Naive thymus-derived CD4-positive, alpha-beta T cell (primary cell): Measurements from ENCODE around the gene SPP1. TPM values are rescaled to one million over a fixed set of nuclear protein-coding genes. Genes with fewer than 3 reads are reported as not detected.

Source experiments
- ATAC-seq: fragments of 150-1000 bp; cut with Tn5 transposase; 2 replicates; pipeline ENCODE4 v1.10.0; 2021; ENCODE audit warnings: mild to moderate bottlenecking, moderate library complexity
- CTCF ChIA-PET: fragments of 350-600 bp; sonication (Branson Sonifier 250); formaldehyde crosslinking; loops from one replicate; lab custom pipeline; 2021; ENCODE audit warnings: antibody characterized with exemption; lab: Charles Lee
- POLR2A ChIA-PET: fragments of 350-600 bp; sonication (Branson Sonifier 250); formaldehyde crosslinking; loops from one replicate; lab custom pipeline; 2021; ENCODE audit warnings: antibody characterized with exemption, inconsistent platforms; lab: Charles Lee
- DNase-seq, 9 donors: peaks; one replicate each; pipeline versions ENCODE4 v3.0.0 to v3.0.0-alpha.2; 2020 to 2022; ENCODE audit warnings: mixed read lengths in 1 of 9
- H3K27ac ChIP-seq: one replicate; pipeline ENCODE4 v1.7.0; 2013; ENCODE audit warnings: mild to moderate bottlenecking, low read depth, low read length, moderate library complexity
- H3K27me3 ChIP-seq, 2 donors: one replicate each; pipeline ENCODE4 v1.7.0; 2013; ENCODE audit warnings: low read length in 2 of 2, mild to moderate bottlenecking in 2 of 2, moderate library complexity in 2 of 2; ENCODE audit not compliant: control insufficient read depth in 2 of 2, insufficient read depth in 2 of 2
- H3K36me3 ChIP-seq, 3 experiments: 1 replicate in 2 of 3; 2 replicates in 1 of 3; pipeline ENCODE4 v1.7.0; 2013; ENCODE audit warnings: low read length in 3 of 3, mild to moderate bottlenecking in 3 of 3, moderate library complexity in 1 of 3; ENCODE audit not compliant: insufficient read depth in 3 of 3, control insufficient read depth in 2 of 3
- H3K4me1 ChIP-seq, 2 donors: one replicate each; pipeline ENCODE4 v1.7.0; 2013; ENCODE audit warnings: low read length in 2 of 2, mild to moderate bottlenecking in 2 of 2, moderate library complexity in 1 of 2; ENCODE audit not compliant: control insufficient read depth in 2 of 2, insufficient read depth in 2 of 2
- H3K4me3 ChIP-seq: 2 replicates; pipeline ENCODE4 v1.7.0; 2013; ENCODE audit warnings: mild to moderate bottlenecking, low read length
- H3K9me3 ChIP-seq, 3 experiments: 1 replicate in 2 of 3; 2 replicates in 1 of 3; pipeline ENCODE4 v1.7.0; 2013; ENCODE audit warnings: low read length in 3 of 3; ENCODE audit not compliant: control insufficient read depth in 2 of 3
- H3K27ac Mint-ChIP-seq, 9 donors: one replicate each; pipeline ENCODE4 v1.8.0; 2020 to 2022; ENCODE audit warnings: mixed read lengths in 9 of 9, mild to moderate bottlenecking in 8 of 9, moderate library complexity in 5 of 9, inconsistent platforms in 2 of 9
- H3K27me3 Mint-ChIP-seq, 5 donors: one replicate each; pipeline ENCODE4 v1.8.0; 2021 to 2022; ENCODE audit warnings: mixed read lengths in 5 of 5, mild to moderate bottlenecking in 1 of 5
- H3K36me3 Mint-ChIP-seq, 5 donors: one replicate each; pipeline ENCODE4 v1.8.0; 2020 to 2022; ENCODE audit warnings: mixed read lengths in 5 of 5, mild to moderate bottlenecking in 3 of 5, inconsistent platforms in 1 of 5
- H3K4me1 Mint-ChIP-seq, 7 donors: one replicate each; pipeline ENCODE4 v1.8.0; 2020 to 2022; ENCODE audit warnings: mixed read lengths in 7 of 7, mild to moderate bottlenecking in 3 of 7, inconsistent platforms in 1 of 7
- H3K4me3 Mint-ChIP-seq, 10 donors: one replicate each; pipeline ENCODE4 v1.8.0; 2020 to 2022; ENCODE audit warnings: mild to moderate bottlenecking in 10 of 10, mixed read lengths in 10 of 10, moderate library complexity in 6 of 10, inconsistent platforms in 2 of 10
- H3K9me3 Mint-ChIP-seq, 11 donors: one replicate each; pipeline ENCODE4 v1.8.0; 2020 to 2022; ENCODE audit warnings: mixed read lengths in 11 of 11, mild to moderate bottlenecking in 4 of 11, inconsistent platforms in 1 of 11, moderate library complexity in 1 of 11
- intact Hi-C, 2 donors: fragments of 100-400 bp; cut with micrococcal nuclease; formaldehyde crosslinking; loops; one replicate each; pipeline ENCODE4 v1.15.1; 2023
- polyA plus RNA-seq, 2 donors: library from polyadenylated mRNA; unstranded; fragments of 300-500 nt; fragmentation: Illumina TruSeq; gene quantifications; one replicate each; pipeline ENCODE4 v1.2.3, GENCODE V29; 2021
- total RNA-seq, 6 experiments: library from RNA in 5 of 6; stranded (reverse) in 5 of 6; gene quantifications; 1 replicate in 5 of 6; 2 replicates in 1 of 6; pipeline ENCODE4 v1.2.3 and lab custom pipeline; 2021 to 2026

SPP1 gene
- total and polyA plus RNA-seq, 7 experiments from 2014 or later, result 1.6 to 28.5 (median 21.6) TPM; not detected in 4

GRCh38 chr4:87949961-87950360 is 25.6 kb upstream of the SPP1 start:
- POLR2A ChIA-PET, result no interaction called here
- Histone ChIP-seq H3K9me3 (no peaks in the 10 kb centered on the region), H3K4me1 (no peaks in the 10 kb centered on the region), H3K36me3 (no peaks in the 10 kb centered on the region), H3K4me3 (no peak overlapping the region), H3K27ac (no peak overlapping the region), H3K27me3 (no peaks in the 10 kb centered on the region)
- Mint-ChIP-seq H3K36me3 (no peaks in the 10 kb centered on the region), H3K27me3 (peaks cover 4 to 25% (median 15%) of the 10 kb centered on the region in 5 donors), H3K4me1 (no peaks in the 10 kb centered on the region), H3K9me3 (no peaks in the 10 kb centered on the region), H3K4me3 (no peak overlapping the region), H3K27ac (no peak overlapping the region)
- CTCF ChIA-PET, result no interaction called here
- ATAC-seq (no peak), DNase-seq (no peak)
- intact Hi-C loops, result no loop called here

GRCh38 chr4:87950493-87950892 is 25.0 kb upstream of the SPP1 start:
- ChIA-PET CTCF (no interaction called here), POLR2A (no interaction called here)
- H3K36me3 ChIP-seq, result no peaks in the 10 kb centered on the region
- Mint-ChIP-seq H3K4me1 (no peaks in the 10 kb centered on the region), H3K36me3 (no peaks in the 10 kb centered on the region), H3K27me3 (peaks cover 4 to 25% (median 15%) of the 10 kb centered on the region in 5 donors), H3K4me3 (no peak overlapping the region), H3K27ac (no peak overlapping the region), H3K9me3 (no peaks in the 10 kb centered on the region)
- no peaks in the 10 kb centered on the region for H3K27me3 ChIP-seq
- H3K4me1 ChIP-seq, result no peaks in the 10 kb centered on the region
- ATAC-seq (no peak), DNase-seq (no peak)
- H3K9me3 ChIP-seq, result no peaks in the 10 kb centered on the region
- intact Hi-C loops, result no loop called here
- no peak overlapping the region for H3K27ac ChIP-seq
- H3K4me3 ChIP-seq, result no peak overlapping the region

GRCh38 chr4:87950936-87951511 is 24.5 kb upstream of the SPP1 start:
- ChIA-PET CTCF (no interaction called here), POLR2A (no interaction called here)
- no peak for ATAC-seq
- H3K9me3 ChIP-seq, result no peaks in the 10 kb centered on the region
- H3K27me3 ChIP-seq, result no peaks in the 10 kb centered on the region
- H3K27me3 Mint-ChIP-seq, result peaks cover 4 to 29% (median 15%) of the 10 kb centered on the region in 5 donors
- H3K4me3 ChIP-seq, result no peak overlapping the region
- no peaks in the 10 kb centered on the region for H3K36me3 ChIP-seq
- intact Hi-C loops, result no loop called here
- H3K4me1 Mint-ChIP-seq, result peaks cover 0 to 1% (median 0%) of the 10 kb centered on the region in 7 donors
- no peak overlapping the region for H3K4me3 Mint-ChIP-seq
- H3K27ac ChIP-seq, result no peak overlapping the region
- H3K4me1 ChIP-seq, result no peaks in the 10 kb centered on the region
- no peaks in the 10 kb centered on the region for H3K9me3 Mint-ChIP-seq
- H3K27ac Mint-ChIP-seq, result no peak overlapping the region
- no peaks in the 10 kb centered on the region for H3K36me3 Mint-ChIP-seq
- no peak for DNase-seq

- Histone ChIP-seq H3K4me1 (no peaks in the 10 kb centered on the region), H3K36me3 (no peaks in the 10 kb centered on the region), H3K4me3 (no peak overlapping the region), H3K9me3 (no peaks in the 10 kb centered on the region), H3K27ac (no peak overlapping the region), H3K27me3 (no peaks in the 10 kb centered on the region)
- no peaks in the 10 kb centered on the region for H3K9me3 Mint-ChIP-seq
- CTCF ChIA-PET, result no interaction called here
- no peak overlapping the region for H3K4me3 Mint-ChIP-seq
- no peak overlapping the region for H3K27ac Mint-ChIP-seq
- no peak for ATAC-seq
- H3K36me3 Mint-ChIP-seq, result no peaks in the 10 kb centered on the region
- peaks cover 0 to 1% (median 0%) of the 10 kb centered on the region in 7 donors for H3K4me1 Mint-ChIP-seq
- no peak for DNase-seq
- peaks cover 0 to 32% (median 8%) of the 10 kb centered on the region in 5 donors for H3K27me3 Mint-ChIP-seq
- POLR2A ChIA-PET, result no interaction called here
- intact Hi-C loops, result no loop called here
Observed at GRCh38 chr4:87953826-87954225, 21.7 kb upstream of the SPP1 start.

- Mint-ChIP-seq H3K27me3 (peaks cover 0 to 21% (median 7%) of the 10 kb centered on the region in 5 donors), H3K27ac (no peak overlapping the region), H3K9me3 (peaks cover 0 to 3% (median 0%) of the 10 kb centered on the region in 11 donors), H3K36me3 (no peaks in the 10 kb centered on the region), H3K4me1 (peaks cover 0 to 1% (median 0%) of the 10 kb centered on the region in 7 donors), H3K4me3 (no peak overlapping the region)
- intact Hi-C loops, result no loop called here
- Histone ChIP-seq H3K4me3 (no peak overlapping the region), H3K4me1 (no peaks in the 10 kb centered on the region), H3K27me3 (no peaks in the 10 kb centered on the region), H3K9me3 (no peaks in the 10 kb centered on the region), H3K36me3 (no peaks in the 10 kb centered on the region), H3K27ac (no peak overlapping the region)
- ChIA-PET POLR2A (no interaction called here), CTCF (no interaction called here)
- ATAC-seq (no peak), DNase-seq (no peak)
Observed at GRCh38 chr4:87956501-87956900, 19.0 kb upstream of the SPP1 start.

GRCh38 chr4:87957061-87957460 is 18.5 kb upstream of the SPP1 start:
- peaks cover 0 to 18% (median 5%) of the 10 kb centered on the region in 5 donors for H3K27me3 Mint-ChIP-seq
- Histone ChIP-seq H3K9me3 (no peaks in the 10 kb centered on the region), H3K4me3 (no peak overlapping the region), H3K36me3 (no peaks in the 10 kb centered on the region), H3K4me1 (no peaks in the 10 kb centered on the region), H3K27me3 (no peaks in the 10 kb centered on the region), H3K27ac (no peak overlapping the region)
- no peak for DNase-seq
- peaks cover 0 to 3% (median 0%) of the 10 kb centered on the region in 11 donors for H3K9me3 Mint-ChIP-seq
- H3K4me3 Mint-ChIP-seq, result no peak overlapping the region
- ChIA-PET POLR2A (no interaction called here), CTCF (interaction anchor here (0.6 kb wide), 1 partner anchor 887 kb away, joined by 4 read pairs; no protein-coding TSS in a partner anchor)
- ATAC-seq, result no peak
- H3K4me1 Mint-ChIP-seq, result peaks cover 0 to 1% (median 0%) of the 10 kb centered on the region in 7 donors
- H3K27ac Mint-ChIP-seq, result no peak overlapping the region
- no peaks in the 10 kb centered on the region for H3K36me3 Mint-ChIP-seq
- intact Hi-C loops, result no loop called here

GRCh38 chr4:87961993-87962392 is 13.5 kb upstream of the SPP1 start:
- H3K27ac Mint-ChIP-seq, result no peak overlapping the region
- intact Hi-C loops, result no loop called here
- no peaks in the 10 kb centered on the region for H3K4me1 Mint-ChIP-seq
- H3K27me3 Mint-ChIP-seq, result peaks cover 0 to 13% (median 0%) of the 10 kb centered on the region in 5 donors
- ATAC-seq (no peak), DNase-seq (no peak)
- ChIA-PET POLR2A (no interaction called here), CTCF (no interaction called here)
- H3K4me1 ChIP-seq, result no peaks in the 10 kb centered on the region
- H3K9me3 Mint-ChIP-seq, result peaks cover 0 to 3% (median 0%) of the 10 kb centered on the region in 11 donors
- no peaks in the 10 kb centered on the region for H3K36me3 Mint-ChIP-seq
- H3K36me3 ChIP-seq, result no peaks in the 10 kb centered on the region
- H3K27me3 ChIP-seq, result no peaks in the 10 kb centered on the region
- H3K9me3 ChIP-seq, result no peaks in the 10 kb centered on the region
- no peak overlapping the region for H3K4me3 ChIP-seq
- H3K27ac ChIP-seq, result no peak overlapping the region
- H3K4me3 Mint-ChIP-seq, result no peak overlapping the region
